ENCODE results near the gene IL1R2. TPM values are rescaled to one million over a fixed set of nuclear protein-coding genes. Genes with fewer than 3 reads are reported as not detected.
A peak's percentile ranks its signal among the peaks of the same experiment; 100 is the strongest.

The IL1R2 gene
- polyA plus RNA-seq, 1 experiment = not detected

DNA sequence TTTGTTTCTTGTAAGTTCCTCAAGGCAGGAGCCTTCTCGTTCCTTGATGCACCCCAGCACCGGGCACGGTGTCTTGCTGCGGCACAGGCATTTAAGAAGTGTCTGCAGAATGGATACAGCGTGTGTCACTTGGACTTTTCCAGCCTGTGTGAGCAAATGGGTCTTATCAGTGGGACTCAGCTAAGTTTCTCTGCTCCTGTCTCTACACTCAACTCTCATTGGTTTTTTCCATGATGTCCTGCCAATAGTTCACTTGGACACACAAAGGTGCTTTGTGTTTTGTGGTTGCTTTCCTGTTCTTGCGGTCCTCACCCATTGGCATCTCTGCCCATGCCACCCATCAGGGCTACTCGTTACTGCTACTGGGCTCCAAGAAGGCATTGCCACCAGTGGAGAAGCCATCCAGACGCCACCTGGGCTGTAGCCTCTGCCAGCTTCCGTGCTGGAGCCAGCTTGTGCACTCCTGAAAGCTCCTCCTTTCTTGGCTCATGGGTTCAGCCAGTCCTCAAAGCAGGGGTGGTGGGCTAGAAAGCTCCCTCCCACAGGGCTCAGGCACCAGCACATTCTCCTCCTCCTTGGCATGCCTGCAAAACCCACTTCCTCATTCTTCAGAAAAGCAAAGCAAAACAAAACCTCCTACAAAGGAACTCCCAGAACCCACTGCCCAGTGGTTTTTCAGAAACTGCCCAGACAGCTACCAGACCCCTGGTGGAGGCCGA is 41.4 kb downstream of the IL1R2 start:
- H3K27me3 ChIP-seq (ENCODE audit: control insufficient read depth, insufficient read depth, low read length) = no peaks in the 10 kb centered on the region
- CTCF ChIA-PET = interaction anchor here (1.2 to 3.9 kb wide), 6 partner anchors 8 to 94 kb away, joined by 3 to 13 read pairs (median 5); no protein-coding TSS in a partner anchor
- no peak; the same call in 1 of the 2 replicates for TF ChIP-seq CTCF (IDR thresholded peaks at IDR 0.05; ENCODE audit: insufficient read depth, low read depth, low read length)
- POLR2A ChIA-PET = interaction anchor here (0.6 to 0.9 kb wide), 2 partner anchors 31 to 89 kb away, joined by 3 read pairs; no protein-coding TSS in a partner anchor
- H3K4me3 ChIP-seq (ENCODE audit: low read depth, low read length) = no peak overlapping the region
- DNase-seq (ENCODE audit: low read depth) = no peak
- H3K36me3 ChIP-seq (ENCODE audit: control insufficient read depth, insufficient read depth, low read length) = no peaks in the 10 kb centered on the region

- Histone ChIP-seq H3K4me3 (ENCODE audit: low read depth, low read length) (no peak overlapping the region), H3K36me3 (ENCODE audit: control insufficient read depth, insufficient read depth, low read length) (no peaks in the 10 kb centered on the region), H3K27me3 (ENCODE audit: control insufficient read depth, insufficient read depth, low read length) (no peaks in the 10 kb centered on the region)
- DNase-seq (ENCODE audit: low read depth) = no peak
- peak; percentile 32; the same call in 1 of the 2 replicates for TF ChIP-seq CTCF (IDR thresholded peaks at IDR 0.05; ENCODE audit: insufficient read depth, low read depth, low read length)
- CTCF ChIA-PET = interaction anchor here (0.5 to 3.9 kb wide), 8 partner anchors 9 to 599 kb away, joined by 3 to 13 read pairs (median 4); no protein-coding TSS in a partner anchor
- POLR2A ChIA-PET = interaction anchor here (0.6 to 0.9 kb wide), 4 partner anchors 28 to 132 kb away, joined by 3 to 8 read pairs (median 4); no protein-coding TSS in a partner anchor
Observed at GRCh38 chr2:102033750-102034682, 42.3 kb downstream of the IL1R2 start.

- Histone ChIP-seq H3K27me3 (ENCODE audit: control insufficient read depth, insufficient read depth, low read length) (no peaks in the 10 kb centered on the region), H3K4me3 (ENCODE audit: low read depth, low read length) (no peak overlapping the region), H3K36me3 (ENCODE audit: control insufficient read depth, insufficient read depth, low read length) (no peaks in the 10 kb centered on the region)
- POLR2A ChIA-PET = no interaction called here
- no peak for TF ChIP-seq CTCF (IDR thresholded peaks at IDR 0.05; ENCODE audit: insufficient read depth, low read depth, low read length)
- CTCF ChIA-PET = interaction anchor here (0.5 to 3.9 kb wide), 4 partner anchors 10 to 97 kb away, joined by 3 to 13 read pairs (median 6); no protein-coding TSS in a partner anchor
- DNase-seq (ENCODE audit: low read depth) = no peak
Observed at GRCh38 chr2:102034683-102035548, 43.2 kb downstream of the IL1R2 start.

- Histone ChIP-seq H3K27me3 (ENCODE audit: control insufficient read depth, insufficient read depth, low read length) (no peaks in the 10 kb centered on the region), H3K4me3 (ENCODE audit: low read depth, low read length) (no peak overlapping the region), H3K36me3 (ENCODE audit: control insufficient read depth, insufficient read depth, low read length) (no peaks in the 10 kb centered on the region)
- POLR2A ChIA-PET = interaction anchor here (0.9 kb wide), 2 partner anchors 27 to 103 kb away, joined by 4 read pairs; no protein-coding TSS in a partner anchor
- no peak for DNase-seq (ENCODE audit: low read depth)
- no peak for TF ChIP-seq CTCF (IDR thresholded peaks at IDR 0.05; ENCODE audit: insufficient read depth, low read depth, low read length)
- CTCF ChIA-PET = interaction anchor here (0.8 to 2.7 kb wide), 4 partner anchors 11 to 203 kb away, joined by 3 to 12 read pairs (median 4); no protein-coding TSS in a partner anchor
Observed at GRCh38 chr2:102037681-102038080, 45.9 kb downstream of the IL1R2 start.
